ENCODE data around the gene SLPI. TPM values are rescaled to one million over a fixed set of nuclear protein-coding genes. Genes with fewer than 3 reads are reported as not detected.

The SLPI gene
- polyA plus RNA-seq = not detected

DNA sequence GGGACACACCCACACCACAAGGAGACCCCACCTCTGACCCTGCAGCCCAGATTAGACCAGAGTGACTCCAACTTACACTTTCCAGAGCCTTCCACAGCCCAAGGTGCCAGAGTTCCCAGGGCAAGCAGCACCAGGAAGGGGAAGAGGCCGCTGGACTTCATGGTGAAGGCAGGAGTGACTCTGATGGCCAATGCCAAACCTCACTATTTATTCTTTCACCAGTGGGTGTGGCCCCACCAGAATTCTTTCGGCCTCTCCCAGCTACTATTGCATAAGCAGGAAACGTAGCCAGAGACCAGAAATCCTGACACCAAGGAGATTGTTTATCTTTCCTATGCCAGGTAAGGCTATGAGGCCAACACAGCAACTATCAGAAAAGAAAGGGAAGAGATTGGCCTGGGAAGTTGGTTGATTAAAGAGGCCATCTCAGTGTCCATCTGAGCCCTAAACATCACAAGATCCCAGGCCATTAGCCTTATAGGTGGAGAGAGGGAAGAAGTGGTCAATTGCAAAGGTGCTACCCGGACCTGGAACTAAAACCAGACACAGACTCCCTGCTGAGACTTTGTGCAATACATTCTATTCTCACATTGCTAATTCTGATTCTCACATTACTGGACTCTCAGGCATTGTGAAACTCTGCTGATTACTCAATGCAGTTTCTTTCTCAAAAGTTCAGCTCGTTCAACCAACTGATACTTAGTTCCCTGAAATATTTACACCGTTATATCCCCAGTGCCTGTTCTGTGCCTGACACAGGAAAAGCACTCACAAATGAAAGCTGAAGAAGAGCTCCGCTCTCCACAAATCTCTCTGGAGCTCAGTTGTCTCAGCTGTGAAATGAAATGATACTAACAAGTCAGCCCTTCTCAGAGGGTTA, at the start of gene SLPI:
Gene SLPI, minus strand, starts transcription at position 182 of the 880 bp plus-strand sequence. Its CDS starts 21 bp downstream, at position 161.
- Mint-ChIP-seq H3K27me3 (ENCODE audit: low read depth in 3 of 3) (peaks cover 6 to 11% (median 8%) of the 10 kb centered on the region in 3 donors), H3K4me1 (no peaks in the 10 kb centered on the region), H3K27ac (no peak within 1 kb of the TSS), H3K4me3 (no peak within 1 kb of the TSS), H3K36me3 (no peaks in the 10 kb centered on the region), H3K9me3 (no peaks in the 10 kb centered on the region)
- DNase-seq = no peak

DNA sequence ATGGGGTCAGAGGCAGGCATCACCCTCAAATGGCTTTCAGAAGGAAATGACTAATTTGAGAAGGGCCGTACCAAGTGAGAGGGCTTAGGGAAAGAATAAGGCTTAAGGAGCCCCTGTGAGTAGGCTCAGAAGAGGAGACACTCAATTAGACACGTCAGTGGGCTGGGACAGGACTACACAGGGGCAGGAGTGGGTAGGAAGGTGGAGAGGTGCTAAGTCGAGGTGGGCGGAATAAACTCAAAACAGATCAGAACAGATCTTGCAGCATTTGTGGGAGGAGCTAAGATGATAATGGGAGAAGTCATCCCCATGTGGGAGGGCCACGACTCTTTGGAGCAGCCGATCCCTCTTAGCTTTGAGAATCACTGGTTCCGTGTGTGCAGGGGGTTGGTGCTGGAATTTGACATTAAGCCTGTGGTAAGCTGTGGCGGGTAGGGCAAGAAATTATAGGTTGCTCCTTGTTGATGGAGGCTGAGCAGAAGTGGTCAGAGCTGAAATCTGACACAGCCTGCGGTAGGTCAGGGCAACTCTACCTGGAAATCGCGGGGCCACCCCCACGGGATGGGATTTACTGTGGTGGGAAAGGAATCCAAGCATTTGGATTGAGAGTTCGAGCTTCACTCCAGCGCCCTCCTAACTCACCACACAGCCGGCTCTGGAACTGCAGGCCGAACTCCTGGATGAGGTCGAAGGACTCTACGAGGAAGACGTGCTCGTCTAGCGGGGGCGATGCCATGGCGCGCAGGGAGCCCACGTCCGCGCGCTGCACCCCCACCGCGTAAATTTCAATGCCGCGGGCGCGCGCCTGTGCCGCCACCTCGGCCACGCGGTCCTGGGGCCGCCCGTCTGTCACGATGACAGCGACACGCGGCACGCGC, 49.5 kb upstream of the SLPI start:
- DNase-seq = no peak
- Mint-ChIP-seq H3K27ac (no peak overlapping the region), H3K4me3 (no peak overlapping the region), H3K36me3 (no peaks in the 10 kb centered on the region), H3K9me3 (no peaks in the 10 kb centered on the region), H3K4me1 (no peaks in the 10 kb centered on the region), H3K27me3 (ENCODE audit: low read depth in 3 of 3) (peaks cover 11 to 14% (median 13%) of the 10 kb centered on the region in 3 donors)

GRCh38 chr20:45301824-45302271, 47.5 kb upstream of the SLPI start:
- Mint-ChIP-seq H3K9me3 (no peaks in the 10 kb centered on the region), H3K27me3 (ENCODE audit: low read depth in 3 of 3) (peaks cover 8 to 11% (median 10%) of the 10 kb centered on the region in 3 donors), H3K36me3 (no peaks in the 10 kb centered on the region), H3K27ac (no peak overlapping the region), H3K4me3 (no peak overlapping the region), H3K4me1 (no peaks in the 10 kb centered on the region)
- no peak for DNase-seq

DNA sequence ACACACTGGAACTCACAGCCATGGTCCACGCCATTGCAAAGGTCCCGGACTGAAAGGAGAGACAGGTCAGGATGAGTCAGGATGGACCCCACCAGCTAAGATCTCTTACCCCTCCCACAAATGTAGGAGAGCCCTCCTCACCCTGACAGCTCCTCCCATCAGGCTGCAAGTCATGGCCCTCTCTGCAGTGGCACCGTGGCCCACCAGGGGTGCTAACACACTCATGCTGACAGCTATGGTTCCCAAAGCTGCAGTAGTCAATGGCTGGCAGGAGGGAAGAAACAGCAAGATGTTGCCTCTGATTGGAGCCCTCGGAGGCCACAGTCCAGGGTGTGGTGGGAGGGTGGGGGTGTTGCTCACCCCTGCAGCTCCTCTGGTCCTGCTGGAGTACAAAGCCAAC, 46.6 kb upstream of the SLPI start:
- Mint-ChIP-seq H3K36me3 (no peaks in the 10 kb centered on the region), H3K4me1 (no peaks in the 10 kb centered on the region), H3K9me3 (no peaks in the 10 kb centered on the region), H3K27me3 (ENCODE audit: low read depth in 3 of 3) (peaks cover 6 to 13% (median 7%) of the 10 kb centered on the region in 3 donors), H3K27ac (no peak overlapping the region), H3K4me3 (no peak overlapping the region)
- DNase-seq = no peak

DNA sequence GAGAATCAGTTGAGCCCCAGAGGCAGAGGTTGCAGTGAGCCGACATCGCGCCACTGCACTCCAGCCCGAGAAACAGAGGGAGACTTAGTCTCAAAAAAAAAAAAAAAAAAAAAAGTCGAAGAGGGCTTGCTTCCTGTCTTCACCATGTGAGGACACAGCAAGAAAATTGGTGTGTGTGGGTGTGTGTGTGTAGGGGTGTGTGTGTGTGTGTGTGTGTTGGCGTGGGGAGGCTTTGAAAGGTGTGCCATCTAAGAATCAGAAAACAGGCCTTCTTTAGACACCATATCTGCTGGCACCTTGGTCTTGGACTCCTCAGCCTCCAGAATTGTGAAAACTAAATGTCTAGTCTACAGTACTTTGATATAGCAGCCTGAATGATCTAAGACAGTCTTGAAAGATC, 45.4 kb upstream of the SLPI start:
- no peak for DNase-seq
- H3K4me1 Mint-ChIP-seq = no peaks in the 10 kb centered on the region
- H3K27me3 Mint-ChIP-seq (ENCODE audit: low read depth in 3 of 3) = peaks cover 0 to 10% (median 1%) of the 10 kb centered on the region in 3 donors
- no peak overlapping the region for H3K4me3 Mint-ChIP-seq
- H3K36me3 Mint-ChIP-seq = no peaks in the 10 kb centered on the region
- no peak overlapping the region for H3K27ac Mint-ChIP-seq
- no peaks in the 10 kb centered on the region for H3K9me3 Mint-ChIP-seq

DNA sequence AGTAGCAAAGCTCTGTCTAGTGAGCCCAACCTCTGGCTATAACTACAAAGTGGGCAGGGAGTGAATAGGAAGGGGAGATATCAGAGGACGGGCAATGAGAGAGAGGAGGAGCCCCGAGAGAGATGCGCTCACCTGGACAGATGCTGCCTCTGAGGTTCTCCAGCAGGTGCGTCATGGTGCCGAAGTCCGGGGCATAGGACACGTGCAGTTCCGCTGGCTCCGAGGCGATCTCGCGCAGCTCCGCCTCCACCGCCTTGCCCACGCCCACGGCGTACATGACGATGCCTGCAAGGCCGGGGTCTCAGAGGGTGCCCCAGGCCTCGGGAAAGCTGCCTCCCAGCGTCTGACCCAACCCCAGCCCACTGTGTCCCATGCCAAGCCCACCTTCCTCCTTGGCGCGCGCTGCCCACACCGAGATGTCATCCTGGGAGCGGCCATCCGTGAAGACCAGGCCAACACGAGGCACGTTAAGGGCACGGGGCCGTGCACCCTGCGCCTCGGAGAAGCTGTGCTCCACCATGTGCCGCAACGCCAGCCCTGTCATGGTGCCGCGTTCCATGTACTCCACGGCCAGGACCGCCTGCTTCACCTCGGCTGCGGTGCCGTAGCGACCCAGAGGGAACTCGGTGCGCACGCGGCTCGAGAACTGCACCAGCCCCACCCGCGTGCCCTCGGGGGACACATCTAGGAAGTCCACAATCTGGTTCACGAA, 43.6 kb upstream of the SLPI start:
- Mint-ChIP-seq H3K27me3 (ENCODE audit: low read depth in 3 of 3) (peaks cover 3 to 7% (median 5%) of the 10 kb centered on the region in 3 donors), H3K36me3 (no peaks in the 10 kb centered on the region), H3K4me3 (no peak overlapping the region), H3K27ac (no peak overlapping the region), H3K4me1 (peaks cover 6 to 8% of the 10 kb centered on the region in 2 donors), H3K9me3 (no peaks in the 10 kb centered on the region)
- no peak for DNase-seq

- H3K27me3 Mint-ChIP-seq (ENCODE audit: low read depth in 3 of 3) = peaks cover 5 to 9% (median 5%) of the 10 kb centered on the region in 3 donors
- H3K4me3 Mint-ChIP-seq = no peak overlapping the region
- DNase-seq = no peak
- H3K36me3 Mint-ChIP-seq = no peaks in the 10 kb centered on the region
- H3K27ac Mint-ChIP-seq = no peak overlapping the region
- peaks cover 6 to 11% of the 10 kb centered on the region in 2 donors for H3K4me1 Mint-ChIP-seq
- H3K9me3 Mint-ChIP-seq = no peaks in the 10 kb centered on the region
Observed at GRCh38 chr20:45294659-45295058, 40.3 kb upstream of the SLPI start.

DNA sequence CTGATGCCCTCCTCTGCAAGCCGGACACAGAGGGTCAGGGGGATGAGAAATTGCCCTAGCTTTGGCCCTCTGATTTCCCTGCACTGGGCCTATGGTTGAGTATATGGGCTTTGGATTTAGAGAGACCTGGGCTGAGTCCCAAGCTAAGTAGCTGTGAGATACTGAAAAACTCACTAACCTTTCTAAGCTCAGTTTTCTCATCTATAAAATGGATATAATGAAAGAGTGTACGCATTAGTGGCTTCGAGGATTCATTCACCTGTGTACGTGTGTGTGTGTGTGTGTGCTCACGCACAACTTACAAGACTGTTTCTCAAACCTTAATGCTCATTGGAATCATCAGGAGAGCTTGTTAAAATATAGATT, 39.6 kb upstream of the SLPI start:
- Mint-ChIP-seq H3K4me3 (peak overlapping the region; percentile 53 to 76 (median 71)), H3K36me3 (no peaks in the 10 kb centered on the region), H3K9me3 (no peaks in the 10 kb centered on the region), H3K4me1 (peaks cover 6 to 11% of the 10 kb centered on the region in 2 donors), H3K27ac (no peak overlapping the region), H3K27me3 (ENCODE audit: low read depth in 3 of 3) (peaks cover 5 to 9% (median 5%) of the 10 kb centered on the region in 3 donors)
- DNase-seq = no peak

- Mint-ChIP-seq H3K9me3 (no peaks in the 10 kb centered on the region), H3K4me1 (peaks cover 6 to 11% of the 10 kb centered on the region in 2 donors), H3K36me3 (no peaks in the 10 kb centered on the region), H3K27me3 (ENCODE audit: low read depth in 3 of 3) (peaks cover 5 to 9% (median 6%) of the 10 kb centered on the region in 3 donors), H3K4me3 (peak overlapping the region; percentile 53 to 76 (median 71)), H3K27ac (no peak overlapping the region)
- peak; percentile 58 to 70 (median 67) for DNase-seq
Observed at GRCh38 chr20:45293041-45294002, 39.0 kb upstream of the SLPI start.

DNA sequence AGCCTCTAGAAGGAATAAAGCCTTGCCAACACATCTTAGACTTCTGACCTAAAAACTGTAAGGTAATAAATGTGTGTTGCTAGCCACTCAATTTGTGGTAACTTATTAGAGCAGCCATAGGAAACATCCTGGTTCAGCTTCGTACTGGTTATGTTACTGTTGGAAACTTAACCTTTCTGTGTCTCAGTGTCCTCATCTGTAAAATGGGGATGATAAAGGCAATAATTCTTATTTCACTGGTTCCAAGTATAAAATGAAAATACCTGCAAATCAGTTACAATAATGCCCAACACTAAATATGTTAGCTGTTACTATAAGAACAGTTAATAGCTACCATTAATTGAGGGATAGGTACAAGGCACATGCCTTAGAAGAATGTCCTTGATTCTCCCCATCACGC, 38.0 kb upstream of the SLPI start:
- Mint-ChIP-seq H3K27ac (no peak overlapping the region), H3K4me1 (peaks cover 6 to 11% of the 10 kb centered on the region in 2 donors), H3K27me3 (ENCODE audit: low read depth in 3 of 3) (peaks cover 5 to 9% (median 6%) of the 10 kb centered on the region in 3 donors), H3K4me3 (peak overlapping the region; percentile 52 to 73 (median 67)), H3K9me3 (no peaks in the 10 kb centered on the region), H3K36me3 (no peaks in the 10 kb centered on the region)
- no peak for DNase-seq

DNA sequence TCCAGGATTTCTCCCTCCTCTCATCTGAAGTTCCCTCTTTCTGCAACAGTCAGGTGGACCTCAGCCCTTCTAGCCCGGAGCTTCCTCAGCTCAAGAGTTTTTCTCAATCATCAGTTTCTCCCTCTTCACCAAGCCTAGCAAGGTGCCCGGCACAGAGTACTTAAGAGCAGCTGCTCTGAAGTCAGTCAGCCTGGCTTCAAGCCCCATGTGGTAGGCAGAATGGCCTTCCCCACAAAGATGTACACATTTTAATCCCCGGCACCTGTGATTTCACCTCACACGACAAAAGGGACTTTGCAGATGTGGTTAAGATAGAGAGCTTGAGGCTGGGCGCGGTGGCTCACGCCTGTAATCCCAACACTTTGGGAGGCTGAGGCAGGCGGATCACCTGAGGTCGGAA, 37.2 kb upstream of the SLPI start:
- no peak overlapping the region for H3K27ac Mint-ChIP-seq
- no peak for DNase-seq
- H3K27me3 Mint-ChIP-seq (ENCODE audit: low read depth in 3 of 3) = peaks cover 6 to 9% (median 6%) of the 10 kb centered on the region in 3 donors

GRCh38 chr20:45290677-45291355, 36.5 kb upstream of the SLPI start:
- peak; percentile 32 to 55 (median 49) for DNase-seq
- Mint-ChIP-seq H3K36me3 (no peaks in the 10 kb centered on the region), H3K27ac (no peak overlapping the region), H3K4me1 (peaks cover 6 to 11% of the 10 kb centered on the region in 2 donors), H3K27me3 (ENCODE audit: low read depth in 3 of 3) (peaks cover 4 to 9% (median 6%) of the 10 kb centered on the region in 3 donors), H3K4me3 (no peak overlapping the region), H3K9me3 (no peaks in the 10 kb centered on the region)

More for the DNA sequence above, 37.2 kb upstream of the SLPI start:
- Mint-ChIP-seq H3K4me1 (peaks cover 6 to 11% of the 10 kb centered on the region in 2 donors), H3K9me3 (no peaks in the 10 kb centered on the region), H3K4me3 (no peak overlapping the region), H3K36me3 (no peaks in the 10 kb centered on the region)
